HG03457 (cell line): Measurements from ENCODE around the gene MPND.
"Not testable (repeated sequence)": the region's sequence is repeated elsewhere in the genome, so short reads cannot be mapped to it uniquely, and the experiment has no call there.

ENCODE experiments used
- ATAC-seq: cut with Tn5 transposase; IDR thresholded peaks from one replicate; pipeline ENCODE4 v1.9.1; 2021; ENCODE audit warnings: moderate number of reproducible peaks; ENCODE audit not compliant: unreplicated experiment

The MPND gene

GRCh38 chr19:4319067-4319718 is 24.2 kb upstream of the MPND start:
- no peak for ATAC-seq

- no peak for ATAC-seq
Measured at GRCh38 chr19:4320419-4320818, 22.9 kb upstream of the MPND start.

- no peak for ATAC-seq
Measured at GRCh38 chr19:4322942-4323665, 20.3 kb upstream of the MPND start.

- ATAC-seq: no peak
Measured at GRCh38 chr19:4323692-4324091, 19.7 kb upstream of the MPND start.

GRCh38 chr19:4324228-4324627 is 19.1 kb upstream of the MPND start:
- no peak for ATAC-seq

GRCh38 chr19:4326215-4326836 is 17.0 kb upstream of the MPND start:
- ATAC-seq: no peak

GRCh38 chr19:4326837-4327251 is 16.5 kb upstream of the MPND start:
- no peak for ATAC-seq

GRCh38 chr19:4327252-4327876 is 16.0 kb upstream of the MPND start:
- no peak for ATAC-seq

GRCh38 chr19:4327877-4328242 is 15.5 kb upstream of the MPND start:
- no peak for ATAC-seq

- ATAC-seq: peak; percentile 61
Measured at GRCh38 chr19:4328243-4328990, 14.9 kb upstream of the MPND start.

- not testable (repeated sequence) for ATAC-seq
Measured at GRCh38 chr19:4328991-4329681, 14.2 kb upstream of the MPND start.

DNA sequence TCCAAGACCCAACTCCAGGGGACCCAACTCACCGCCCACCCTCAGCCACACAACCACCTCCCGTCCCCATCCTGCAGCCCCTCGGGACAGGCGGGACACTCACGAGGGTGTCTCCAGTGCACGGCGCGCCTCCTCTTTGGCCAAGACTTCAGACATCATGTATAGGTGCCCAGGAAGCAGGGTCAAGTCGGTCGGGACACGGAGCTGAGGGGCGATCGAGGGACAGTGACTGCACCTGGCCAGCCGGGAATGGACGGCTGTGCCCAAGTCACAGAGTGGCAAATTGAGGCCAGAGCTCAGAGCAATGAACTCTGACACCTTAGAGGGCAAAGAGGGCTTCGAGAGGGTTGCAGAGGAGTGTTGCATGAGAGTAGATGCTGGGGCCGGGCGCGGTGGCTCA is 13.5 kb upstream of the MPND start:
- no peak for ATAC-seq

GRCh38 chr19:4334929-4335570 is 8.3 kb upstream of the MPND start:
- ATAC-seq: no peak

GRCh38 chr19:4337906-4338440 is 5.4 kb upstream of the MPND start:
- no peak for ATAC-seq

DNA sequence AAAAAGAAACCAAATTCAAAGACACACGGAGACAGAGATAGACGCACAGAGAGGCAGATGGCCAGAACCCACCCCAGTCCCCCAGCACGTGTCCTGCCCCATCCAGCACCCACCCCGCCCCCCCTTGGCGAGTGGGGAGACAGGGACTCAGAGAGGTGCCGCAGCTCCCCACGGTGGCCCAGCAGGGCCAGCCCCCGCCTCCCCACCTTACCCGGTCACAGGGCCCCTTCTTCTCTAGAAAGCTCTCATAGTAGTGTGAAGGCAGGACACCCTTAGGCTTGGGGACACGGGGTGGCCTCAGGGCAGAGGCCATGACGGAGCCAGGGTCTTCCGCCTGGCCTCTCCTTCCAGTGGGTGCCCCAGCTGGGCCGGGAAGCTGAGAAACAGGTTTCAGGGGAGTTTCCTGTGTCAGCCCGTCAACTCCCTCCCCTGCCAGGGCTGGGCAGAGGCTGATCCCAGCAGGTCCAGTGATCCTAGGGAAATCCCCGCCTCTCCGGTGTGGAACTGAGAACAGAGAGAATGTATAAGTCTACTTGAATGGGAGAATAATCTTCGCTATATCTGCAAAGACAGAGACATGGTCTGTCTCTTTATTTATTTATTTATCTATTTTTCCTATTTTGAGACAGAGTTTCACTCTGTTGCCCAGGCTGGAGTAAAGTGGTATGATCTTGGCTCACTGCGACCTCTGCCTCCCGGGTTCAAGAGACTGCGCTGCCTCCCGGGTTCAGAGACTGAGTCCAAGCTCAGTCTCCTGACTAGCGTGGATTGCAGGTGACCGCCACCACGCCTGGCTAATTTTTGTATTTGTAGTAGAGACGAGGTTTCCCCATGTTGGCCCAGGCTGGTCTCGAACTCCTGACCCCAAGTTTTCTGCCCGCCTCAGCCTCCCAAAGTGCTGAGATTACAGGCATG is 4.7 kb upstream of the MPND start, which contains the start of gene STAP2:
TSS of gene STAP2 (minus strand) at position 387 of the 915 bp plus-strand sequence. CDS start at position 313, 74 bp downstream.
- no peak for ATAC-seq

DNA sequence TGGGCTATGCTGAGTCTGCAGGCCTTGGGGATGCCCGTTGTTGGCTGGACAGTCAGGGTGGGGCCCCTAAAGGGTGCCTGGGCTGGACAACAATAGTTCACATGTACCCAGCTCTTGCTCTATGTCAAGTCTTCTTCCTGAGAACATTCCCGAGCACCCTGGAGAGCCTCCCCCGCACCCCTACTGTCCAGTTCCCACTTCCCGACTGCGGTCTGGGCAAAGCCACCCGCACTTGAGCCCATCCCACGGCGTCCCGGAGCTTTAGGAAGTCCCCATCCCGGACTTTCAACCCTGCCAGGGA is 1.1 kb upstream of the MPND start:
- ATAC-seq: no peak

GRCh38 chr19:4342615-4343369 is 570 bp upstream of the MPND start:
- ATAC-seq: peak; percentile 77
